Upper lobe of left lung (tissue), 6 donors: ENCODE measurements around the gene NHERF2. TPM values are rescaled to one million over a fixed set of nuclear protein-coding genes. Genes with fewer than 3 reads are reported as not detected.

Source experiments
- ATAC-seq, 2 donors: fragments of 200-7000 bp; cut with Tn5 transposase; one replicate each; pipeline ENCODE4 v1.9.1; 2022; ENCODE audit warnings: mild to moderate bottlenecking in 2 of 2, moderate library complexity in 2 of 2; ENCODE audit not compliant: low FRiP score in 2 of 2
- DNase-seq, 2 donors: peaks; one replicate each; pipeline ENCODE4 v3.0.0-alpha.2; 2019 to 2020
- H3K27ac ChIP-seq, 4 donors: fragments of 200-600 bp; sonication (generic); one replicate each; pipeline ENCODE4 v1.5.1; 2016 to 2019
- H3K27me3 ChIP-seq, 4 donors: fragments of 200-600 bp; sonication (generic); one replicate each; pipeline ENCODE4 v1.5.1; 2017 to 2019
- H3K36me3 ChIP-seq, 4 donors: fragments of 200-600 bp; sonication (generic); one replicate each; pipeline ENCODE4 v1.5.1; 2016 to 2019
- H3K4me1 ChIP-seq, 4 donors: fragments of 200-600 bp; sonication (generic); one replicate each; pipeline ENCODE4 v1.5.1; 2018 to 2019
- H3K4me3 ChIP-seq, 4 donors: fragments of 200-600 bp; sonication (generic); one replicate each; pipeline ENCODE4 v1.5.1; 2017 to 2019; ENCODE audit warnings: mild to moderate bottlenecking in 2 of 4, moderate library complexity in 1 of 4
- H3K9me3 ChIP-seq, 4 donors: fragments of 200-600 bp; sonication (generic); one replicate each; pipeline ENCODE4 v1.5.1; 2018 to 2019
- CTCF ChIP-seq, 6 experiments: fragments of 450-650 bp in 4 of 6; fragments of 200-600 bp in 2 of 6; sonication (generic) in 2 of 6; IDR thresholded peaks; one replicate each; pipeline ENCODE4 v1.5.1; 2016 to 2019; ENCODE audit warnings: antibody characterized with exemption in 6 of 6
- EP300 ChIP-seq, 4 donors: sonication (generic); formaldehyde crosslinking; IDR thresholded peaks; one replicate each; pipeline ENCODE4 v1.5.1; 2017; ENCODE audit warnings: antibody characterized with exemption in 4 of 4, control low read depth in 2 of 4
- POLR2A ChIP-seq, 4 donors: fragments of 450-650 bp; IDR thresholded peaks; one replicate each; pipeline ENCODE4 v1.5.1; 2016 to 2017; ENCODE audit warnings: antibody characterized with exemption in 4 of 4, mild to moderate bottlenecking in 2 of 4
- POLR2AphosphoS5 ChIP-seq, 2 donors: sonication (generic); formaldehyde crosslinking; IDR thresholded peaks; one replicate each; pipeline ENCODE4 v1.5.1; 2017; ENCODE audit warnings: antibody characterized with exemption in 2 of 2
- WGBS, 2 donors: methylation state at CpG; one replicate each; pipeline ENCODE4 v1.1.5; 2017 to 2018; 5-methylcytosine and 5-hydroxymethylcytosine counted together
- total RNA-seq, 6 donors: library from RNA; depleted of rRNA in 4 of 6; stranded (reverse); fragments of >200 nt in 4 of 6; gene quantifications; one replicate each; pipeline versions ENCODE4 v1.1.0 to v1.2.1, GENCODE V29; 2016 to 2021
- donor health status: DM: no; HTN: no; CAD: no; lungs with moderate emphysema.
- donor health status: DM: no; HTN: yes; CAD: no; lungs with severe emphysema.

Gene NHERF2
- total RNA-seq, 6 donors from 2014 or later = 131 to 604 (median 283) TPM

- DNase-seq (no peak), ATAC-seq (no peak)
- Histone ChIP-seq H3K27ac (peak overlapping the region in 3 of 4 donors; percentile 72 to 95 (median 84)), H3K4me3 (peak overlapping the region; percentile 28 to 97 (median 88)), H3K27me3 (no peaks in the 10 kb centered on the region), H3K4me1 (peaks cover 57 to 77% (median 62%) of the 10 kb centered on the region in 4 donors), H3K9me3 (no peaks in the 10 kb centered on the region), H3K36me3 (peaks cover 0 to 12% (median 0%) of the 10 kb centered on the region in 4 donors)
- 43 to 58% methylated on average over 5 to 8 of the region's 18 CpGs for WGBS, 2 donors
- TF ChIP-seq CTCF (IDR thresholded peaks at IDR 0.05) (no peak), POLR2A (IDR thresholded peaks at IDR 0.05) (no peak), POLR2AphosphoS5 (IDR thresholded peaks at IDR 0.05) (no peak), EP300 (IDR thresholded peaks at IDR 0.05) (no peak)
These were observed 2.0 kb downstream of the NHERF2 start for GRCh38 chr16:2028620-2029220.

GRCh38 chr16:2029350-2029749, 2.6 kb downstream of the NHERF2 start:
- no peak for ATAC-seq
- DNase-seq = peak in 1 of 2 donors; percentile 80
- TF ChIP-seq CTCF (IDR thresholded peaks at IDR 0.05) (no peak), POLR2AphosphoS5 (IDR thresholded peaks at IDR 0.05) (no peak), POLR2A (IDR thresholded peaks at IDR 0.05) (no peak), EP300 (IDR thresholded peaks at IDR 0.05) (no peak)
- peaks cover 55 to 75% (median 58%) of the 10 kb centered on the region in 4 donors for H3K4me1 ChIP-seq
- H3K4me3 ChIP-seq = peak overlapping the region; percentile 38 to 97 (median 88)
- no peaks in the 10 kb centered on the region for H3K9me3 ChIP-seq
- H3K36me3 ChIP-seq = peaks cover 0 to 16% (median 0%) of the 10 kb centered on the region in 4 donors
- peak overlapping the region; percentile 72 to 97 (median 92) for H3K27ac ChIP-seq
- H3K27me3 ChIP-seq = no peaks in the 10 kb centered on the region
- WGBS, 2 donors = 68 to 82% methylated on average over 3 to 16 of the region's 22 CpGs

GRCh38 chr16:2030036-2030435, 3.3 kb downstream of the NHERF2 start:
- peaks cover 0 to 20% (median 0%) of the 10 kb centered on the region in 4 donors for H3K36me3 ChIP-seq
- H3K27ac ChIP-seq = peak overlapping the region; percentile 72 to 97 (median 92)
- no peaks in the 10 kb centered on the region for H3K9me3 ChIP-seq
- peak overlapping the region; percentile 16 to 97 (median 88) for H3K4me3 ChIP-seq
- 64 to 94% methylated on average over 6 to 10 of the region's 11 CpGs for WGBS, 2 donors
- DNase-seq (no peak), ATAC-seq (no peak)
- H3K27me3 ChIP-seq = no peaks in the 10 kb centered on the region
- TF ChIP-seq POLR2AphosphoS5 (IDR thresholded peaks at IDR 0.05) = no peak
- no peak for TF ChIP-seq EP300 (IDR thresholded peaks at IDR 0.05)
- TF ChIP-seq POLR2A (IDR thresholded peaks at IDR 0.05) = no peak
- TF ChIP-seq CTCF (IDR thresholded peaks at IDR 0.05) = no peak
- H3K4me1 ChIP-seq = peaks cover 55 to 74% (median 57%) of the 10 kb centered on the region in 4 donors

GRCh38 chr16:2031081-2031577, 4.4 kb downstream of the NHERF2 start:
- TF ChIP-seq POLR2AphosphoS5 (IDR thresholded peaks at IDR 0.05) (peak; percentile 10 to 73), CTCF (IDR thresholded peaks at IDR 0.05) (no peak), EP300 (IDR thresholded peaks at IDR 0.05) (peak in 2 of 4 donors; percentile 49 to 61), POLR2A (IDR thresholded peaks at IDR 0.05) (peak in 1 of 4 donors; percentile 14)
- ATAC-seq (no peak), DNase-seq (peak; percentile 48 to 82)
- no peaks in the 10 kb centered on the region for H3K27me3 ChIP-seq
- peak overlapping the region; percentile 88 to 97 (median 95) for H3K27ac ChIP-seq
- H3K4me1 ChIP-seq = peaks cover 55 to 74% (median 57%) of the 10 kb centered on the region in 4 donors
- H3K4me3 ChIP-seq = peak overlapping the region in 3 of 4 donors; percentile 83 to 97 (median 93)
- peaks cover 0 to 31% (median 2%) of the 10 kb centered on the region in 4 donors for H3K36me3 ChIP-seq
- 38 to 54% methylated on average over 6 to 7 of the region's 11 CpGs for WGBS, 2 donors
- H3K9me3 ChIP-seq = no peaks in the 10 kb centered on the region
